Endothelial cell of umbilical vein (primary cell): ENCODE results near the gene GRID2. TPM values are rescaled to one million over a fixed set of nuclear protein-coding genes. Genes with fewer than 3 reads are reported as not detected.

Experiments used
- BruUV-seq: library from RNA; stranded (reverse); fragments of 400-500 nt; replicated peaks from 2 replicates; lab custom pipeline; 2021; lab: Mats Ljungman, UMichigan
- CTCF ChIA-PET: fragments of 300-600, 350-600 bp; sonication (Branson Sonifier 250); formaldehyde crosslinking; loops from one replicate; lab custom pipeline; 2021; ENCODE audit warnings: antibody characterized with exemption, inconsistent platforms; lab: Charles Lee
- POLR2A ChIA-PET: fragments of 300-600, 350-600 bp; sonication (Branson Sonifier 250); formaldehyde crosslinking; loops from one replicate; lab custom pipeline; 2021; ENCODE audit warnings: antibody characterized with exemption, inconsistent platforms; lab: Charles Lee
- DNase-seq: peaks from one replicate; pipeline ENCODE4 v3.0.0-alpha.2; 2011; ENCODE audit warnings: low read depth, low spot score
- FAIRE-seq: peaks from 2 replicates; lab custom pipeline; 2011; peaks lifted over from hg19 to GRCh38; lab: Jason Lieb, UNC
- H2AFZ ChIP-seq: 2 replicates; pipeline ENCODE4 v1.6.0; 2012; ENCODE audit warnings: low read depth, low read length, control low read depth, inconsistent platforms
- H3K27ac ChIP-seq: 2 replicates; pipeline ENCODE4 v1.5.1; 2011; ENCODE audit warnings: low read depth, mild to moderate bottlenecking, control low read depth, low read length, moderate library complexity; ENCODE audit not compliant: insufficient read depth
- H3K27me3 ChIP-seq, 2 experiments: 2 replicates each; pipeline versions ENCODE4 v1.6.0 to v1.6.1; 2011; ENCODE audit warnings: low read length in 2 of 2, mixed read lengths in 1 of 2; ENCODE audit not compliant: control insufficient read depth in 2 of 2, insufficient read depth in 2 of 2
- H3K36me3 ChIP-seq, 2 experiments: 2 replicates in 1 of 2; 3 replicates in 1 of 2; pipeline ENCODE4 v1.5.1; 2011; ENCODE audit warnings: low read length in 2 of 2, mild to moderate bottlenecking in 1 of 2, moderate library complexity in 1 of 2; ENCODE audit not compliant: control insufficient read depth in 2 of 2, insufficient read depth in 2 of 2; ENCODE audit errors: extremely low read depth in 1 of 2
- H3K4me1 ChIP-seq: 3 replicates; pipeline ENCODE4 v1.5.1; 2011; ENCODE audit warnings: mild to moderate bottlenecking, low read length; ENCODE audit not compliant: control insufficient read depth, insufficient read depth; ENCODE audit errors: extremely low read depth
- H3K4me2 ChIP-seq: 2 replicates; pipeline ENCODE4 v1.6.1; 2011; ENCODE audit warnings: low read length, control low read depth, mixed read lengths; ENCODE audit not compliant: insufficient read depth
- H3K4me3 ChIP-seq, 3 experiments: fragments of 200-600 bp in 1 of 3; sonication (generic), shearing (Covaris generic) in 1 of 3; replicated peaks in 1 of 3; 2 replicates each; pipeline ENCODE4 v1.5.1; 2011 to 2016; ENCODE audit warnings: control low read depth in 3 of 3, low read length in 3 of 3, mild to moderate bottlenecking in 2 of 3, inconsistent platforms in 1 of 3, low read depth in 1 of 3, moderate library complexity in 1 of 3; ENCODE audit not compliant: insufficient read depth in 1 of 3
- H3K79me2 ChIP-seq: 2 replicates; pipeline ENCODE4 v1.6.0; 2012; ENCODE audit warnings: low read length, inconsistent platforms; ENCODE audit not compliant: control insufficient read depth, insufficient read depth
- H3K9ac ChIP-seq: replicated peaks from 2 replicates; pipeline ENCODE3; 2011; ENCODE audit warnings: low read length, control low read depth; ENCODE audit not compliant: insufficient read depth; ENCODE audit errors: extremely low read depth
- H3K9me1 ChIP-seq: replicated peaks from 3 replicates; pipeline ENCODE4 v1.6.0; 2011; ENCODE audit warnings: mild to moderate bottlenecking, low read length; ENCODE audit not compliant: control insufficient read depth, insufficient read depth; ENCODE audit errors: extremely low read depth
- H3K9me3 ChIP-seq: replicated peaks from 2 replicates; pipeline ENCODE4 v1.5.1; 2012; ENCODE audit warnings: low read length, inconsistent platforms; ENCODE audit not compliant: control insufficient read depth, insufficient read depth
- H4K20me1 ChIP-seq: replicated peaks from 2 replicates; pipeline ENCODE3; 2011; ENCODE audit warnings: mild to moderate bottlenecking, low read length; ENCODE audit not compliant: control insufficient read depth, insufficient read depth; ENCODE audit errors: extremely low read depth
- EZH2 ChIP-seq: IDR thresholded peaks from 2 replicates; pipeline ENCODE4 v1.6.1; 2012; ENCODE audit warnings: borderline replicate concordance, low read depth, mild to moderate bottlenecking, moderate library complexity, low read length, inconsistent platforms; ENCODE audit not compliant: severe bottlenecking
- FOS ChIP-seq: IDR thresholded peaks from 2 replicates; pipeline ENCODE4 v1.6.1; 2011; ENCODE audit warnings: mild to moderate bottlenecking, low read length, moderate library complexity, borderline replicate concordance; ENCODE audit not compliant: insufficient read depth
- GATA2 ChIP-seq: IDR thresholded peaks from 2 replicates; pipeline ENCODE4 v1.7.0; 2011; ENCODE audit warnings: low read depth, mild to moderate bottlenecking, moderate library complexity, mixed read lengths, low read length; ENCODE audit not compliant: insufficient read length, insufficient read depth
- JUN ChIP-seq: IDR thresholded peaks from 2 replicates; pipeline ENCODE4 v1.6.1; 2011; ENCODE audit warnings: borderline replicate concordance, low read depth; ENCODE audit not compliant: insufficient read length, insufficient read depth
- MAX ChIP-seq: IDR thresholded peaks from 2 replicates; pipeline ENCODE4 v1.6.1; 2011; ENCODE audit not compliant: insufficient read depth, insufficient read length
- MYC ChIP-seq: IDR thresholded peaks from one replicate; pipeline ENCODE4 v1.6.1; 2011; ENCODE audit warnings: mild to moderate bottlenecking, low read depth, low read length
- POLR2A ChIP-seq: IDR thresholded peaks from 2 replicates; pipeline ENCODE4 v1.6.1; 2012; ENCODE audit warnings: low read depth, mild to moderate bottlenecking, control low read depth, low read length
- POLR2AphosphoS5 ChIP-seq: IDR thresholded peaks from 2 replicates; pipeline ENCODE4 v1.6.1; 2012; ENCODE audit warnings: low read depth, mild to moderate bottlenecking, control low read depth, low read length, moderate library complexity; ENCODE audit not compliant: insufficient read depth
- dilution Hi-C: fragments of 300-500 bp; cut with MboI; formaldehyde crosslinking; loops from one replicate; pipeline ENCODE4 v1.15.0; 2019; ENCODE audit warnings: low sequenced_read_pairs; ENCODE audit not compliant: extremely low pct_ligation_motif_present
- intact Hi-C: fragments of 100-400 bp; cut with micrococcal nuclease; formaldehyde crosslinking; loops from one replicate; pipeline ENCODE4 v1.10.0; 2022
- polyA plus RNA-seq, 4 experiments: library from polyadenylated mRNA; depleted of rRNA in 3 of 4; stranded (reverse) in 3 of 4; unstranded in 1 of 4; fragments of >200 nt; gene quantifications; 2 replicates each; pipeline versions ENCODE4 v1.2.1 to v1.2.3, GENCODE V29; 2011 to 2012; ENCODE audit warnings: missing spikeins in 1 of 4
- total RNA-seq: library from RNA; stranded (reverse); gene quantifications from 2 replicates; pipeline ENCODE4 v1.2.3, GENCODE V29; 2021
- TF ChIP-seq, protein P1 (sequence below), 2 donors: IDR thresholded peaks; 1 replicate in 1 of 2; 2 replicates in 1 of 2; pipeline ENCODE4 v1.5.1; 2011; ENCODE audit warnings: low read length in 2 of 2, mild to moderate bottlenecking in 2 of 2, moderate library complexity in 2 of 2, control low read depth in 1 of 2, inconsistent platforms in 1 of 2, low read depth in 1 of 2; ENCODE audit not compliant: insufficient read depth in 1 of 2; ENCODE audit errors: extremely low read depth in 1 of 2

Gene GRID2
- total and polyA plus RNA-seq, 2 donors (not counting 3 experiments of a cell fraction or from before 2014, with no cell fraction given) = not detected

GRCh38 chr4:92264163-92264562 lies 39.6 kb upstream of the GRID2 start:
- no peak for TF ChIP-seq POLR2A
- no peak for TF ChIP-seq JUN
- TF ChIP-seq, protein P1, sequence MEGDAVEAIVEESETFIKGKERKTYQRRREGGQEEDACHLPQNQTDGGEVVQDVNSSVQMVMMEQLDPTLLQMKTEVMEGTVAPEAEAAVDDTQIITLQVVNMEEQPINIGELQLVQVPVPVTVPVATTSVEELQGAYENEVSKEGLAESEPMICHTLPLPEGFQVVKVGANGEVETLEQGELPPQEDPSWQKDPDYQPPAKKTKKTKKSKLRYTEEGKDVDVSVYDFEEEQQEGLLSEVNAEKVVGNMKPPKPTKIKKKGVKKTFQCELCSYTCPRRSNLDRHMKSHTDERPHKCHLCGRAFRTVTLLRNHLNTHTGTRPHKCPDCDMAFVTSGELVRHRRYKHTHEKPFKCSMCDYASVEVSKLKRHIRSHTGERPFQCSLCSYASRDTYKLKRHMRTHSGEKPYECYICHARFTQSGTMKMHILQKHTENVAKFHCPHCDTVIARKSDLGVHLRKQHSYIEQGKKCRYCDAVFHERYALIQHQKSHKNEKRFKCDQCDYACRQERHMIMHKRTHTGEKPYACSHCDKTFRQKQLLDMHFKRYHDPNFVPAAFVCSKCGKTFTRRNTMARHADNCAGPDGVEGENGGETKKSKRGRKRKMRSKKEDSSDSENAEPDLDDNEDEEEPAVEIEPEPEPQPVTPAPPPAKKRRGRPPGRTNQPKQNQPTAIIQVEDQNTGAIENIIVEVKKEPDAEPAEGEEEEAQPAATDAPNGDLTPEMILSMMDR (IDR thresholded peaks at IDR 0.05; ENCODE audit: extremely low read depth in 1 of 2, insufficient read depth in 1 of 2, low read depth in 1 of 2, low read length in 2 of 2) = no peak
- TF ChIP-seq GATA2 = no peak
- TF ChIP-seq EZH2 = no peak
- TF ChIP-seq FOS = no peak
- no peak for TF ChIP-seq MYC
- no peak for TF ChIP-seq MAX
- no peak for TF ChIP-seq POLR2AphosphoS5
- Histone ChIP-seq H3K4me1 (no peaks in the 10 kb centered on the region), H3K27ac (no peak overlapping the region), H2AFZ (no peak overlapping the region), H3K9me1 (no peaks in the 10 kb centered on the region), H3K4me2 (no peak overlapping the region), H4K20me1 (no peaks in the 10 kb centered on the region), H3K79me2 (no peaks in the 10 kb centered on the region), H3K9me3 (no peaks in the 10 kb centered on the region), H3K36me3 (no peaks in the 10 kb centered on the region), H3K4me3 (no peak overlapping the region), H3K9ac (no peak overlapping the region), H3K27me3 (no peaks in the 10 kb centered on the region)
- FAIRE-seq (no peak), DNase-seq (no peak)
- ChIA-PET CTCF (interaction anchor here (1.0 kb wide), 1 partner anchor 9 kb away, joined by 3 read pairs; no protein-coding TSS in a partner anchor), POLR2A (no interaction called here)
- dilution Hi-C loops (no loop called here), intact Hi-C loops (no loop called here)
- BruUV-seq = no TSS peak
